HT1080 (cell line): ENCODE measurements around the gene ANKRD13D. TPM values are rescaled to one million over a fixed set of nuclear protein-coding genes. Genes with fewer than 3 reads are reported as not detected.
"Not testable (repeated sequence)": the region's sequence is repeated elsewhere in the genome, so short reads cannot be mapped to it uniquely, and the experiment has no call there.

ENCODE experiments used
- DNase-seq: peaks from one replicate; pipeline ENCODE4 v3.0.0-alpha.2; 2015; ENCODE audit warnings: low read depth
- total RNA-seq: library from RNA; depleted of rRNA; stranded (reverse); fragments of >200 nt; shearing (Covaris generic); gene quantifications from 2 replicates; pipeline ENCODE4 v1.2.3, GENCODE V29; 2014

The ANKRD13D gene
- total RNA-seq, 1 experiment from 2014 or later, result 27.6 TPM

GRCh38 chr11:67317205-67317887 is 28.2 kb downstream of the ANKRD13D start:
- DNase-seq, result peak; percentile 93

- no peak for DNase-seq
These were observed 28.9 kb downstream of the ANKRD13D start for GRCh38 chr11:67317888-67318555.

- DNase-seq, result not testable (repeated sequence)
These were observed 29.8 kb downstream of the ANKRD13D start for GRCh38 chr11:67318876-67319275.

- no peak for DNase-seq
These were observed 30.9 kb downstream of the ANKRD13D start for GRCh38 chr11:67320011-67320410.

GRCh38 chr11:67320691-67321090 is 31.6 kb downstream of the ANKRD13D start:
- DNase-seq, result no peak

GRCh38 chr11:67321313-67321871 is 32.3 kb downstream of the ANKRD13D start:
- no peak for DNase-seq

GRCh38 chr11:67322049-67322448 is 32.9 kb downstream of the ANKRD13D start:
- no peak for DNase-seq

- no peak for DNase-seq
These were observed 34.4 kb downstream of the ANKRD13D start for GRCh38 chr11:67323526-67323925.

- DNase-seq, result no peak
These were observed 43.1 kb downstream of the ANKRD13D start for GRCh38 chr11:67332081-67332691.

- no peak for DNase-seq
These were observed 48.2 kb downstream of the ANKRD13D start for GRCh38 chr11:67337257-67337656.

- no peak for DNase-seq
These were observed 55.2 kb downstream of the ANKRD13D start for GRCh38 chr11:67344264-67344663.

GRCh38 chr11:67345247-67345919 is 56.3 kb downstream of the ANKRD13D start:
- no peak for DNase-seq

- peak; percentile 72 for DNase-seq
These were observed 57.1 kb downstream of the ANKRD13D start for GRCh38 chr11:67345920-67346819.

- DNase-seq, result peak; percentile 38
These were observed 59.1 kb downstream of the ANKRD13D start for GRCh38 chr11:67347964-67348749.

GRCh38 chr11:67349036-67349435 is 59.9 kb downstream of the ANKRD13D start:
- no peak for DNase-seq

GRCh38 chr11:67349457-67349856 is 60.4 kb downstream of the ANKRD13D start:
- no peak for DNase-seq

GRCh38 chr11:67349928-67350465 is 60.9 kb downstream of the ANKRD13D start:
- no peak for DNase-seq

- peak; percentile 70 for DNase-seq
These were observed 62.3 kb downstream of the ANKRD13D start for GRCh38 chr11:67351275-67352005.
